ENCODE measurements around the gene FBXO38. TPM values are rescaled to one million over a fixed set of nuclear protein-coding genes. Genes with fewer than 3 reads are reported as not detected.
A peak's percentile ranks its signal among the peaks of the same experiment; 100 is the strongest.

FBXO38 gene
- total RNA-seq, 2 donors from 2014 or later = 38.2 to 45.1 TPM

GRCh38 chr5:148438933-148439332, 55.2 kb downstream of the FBXO38 start:
- intact Hi-C loops (cut with DNase I) = no loop called here
- H3K4me1 ChIP-seq = no peaks in the 10 kb centered on the region
- no peak for DNase-seq
- H3K27me3 ChIP-seq = no peaks in the 10 kb centered on the region
- no peaks in the 10 kb centered on the region for H3K9me3 ChIP-seq
- H3K27ac ChIP-seq = no peak overlapping the region
- no peak overlapping the region for H3K9ac ChIP-seq (ENCODE audit: low read depth in 2 of 2, low read length in 2 of 2)
- peaks cover 4% of the 10 kb centered on the region for H3K36me3 ChIP-seq
- no peak overlapping the region for H3K4me3 ChIP-seq
- TF ChIP-seq, protein P1, sequence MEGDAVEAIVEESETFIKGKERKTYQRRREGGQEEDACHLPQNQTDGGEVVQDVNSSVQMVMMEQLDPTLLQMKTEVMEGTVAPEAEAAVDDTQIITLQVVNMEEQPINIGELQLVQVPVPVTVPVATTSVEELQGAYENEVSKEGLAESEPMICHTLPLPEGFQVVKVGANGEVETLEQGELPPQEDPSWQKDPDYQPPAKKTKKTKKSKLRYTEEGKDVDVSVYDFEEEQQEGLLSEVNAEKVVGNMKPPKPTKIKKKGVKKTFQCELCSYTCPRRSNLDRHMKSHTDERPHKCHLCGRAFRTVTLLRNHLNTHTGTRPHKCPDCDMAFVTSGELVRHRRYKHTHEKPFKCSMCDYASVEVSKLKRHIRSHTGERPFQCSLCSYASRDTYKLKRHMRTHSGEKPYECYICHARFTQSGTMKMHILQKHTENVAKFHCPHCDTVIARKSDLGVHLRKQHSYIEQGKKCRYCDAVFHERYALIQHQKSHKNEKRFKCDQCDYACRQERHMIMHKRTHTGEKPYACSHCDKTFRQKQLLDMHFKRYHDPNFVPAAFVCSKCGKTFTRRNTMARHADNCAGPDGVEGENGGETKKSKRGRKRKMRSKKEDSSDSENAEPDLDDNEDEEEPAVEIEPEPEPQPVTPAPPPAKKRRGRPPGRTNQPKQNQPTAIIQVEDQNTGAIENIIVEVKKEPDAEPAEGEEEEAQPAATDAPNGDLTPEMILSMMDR (IDR thresholded peaks at IDR 0.05) = no peak

DNA sequence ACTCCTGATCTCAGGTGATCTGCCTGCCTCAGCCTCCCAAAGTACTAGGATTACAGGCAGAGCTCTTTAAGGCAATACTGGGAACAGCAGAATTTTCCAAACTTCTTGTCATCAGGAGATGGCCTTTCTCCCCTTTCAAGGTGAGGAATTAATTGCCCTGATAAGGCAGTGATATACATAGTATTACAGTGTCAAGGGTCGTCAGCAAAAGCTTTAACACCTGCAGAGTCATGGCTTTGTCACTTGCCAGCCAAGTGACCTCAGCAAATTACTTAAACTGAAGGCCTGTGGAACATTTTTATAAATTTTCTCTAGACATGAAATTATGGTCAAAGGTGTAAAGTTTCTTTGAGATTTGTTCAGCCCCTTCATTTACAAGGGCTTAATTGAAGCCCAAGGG, 59.5 kb downstream of the FBXO38 start:
- H3K36me3 ChIP-seq = no peaks in the 10 kb centered on the region
- DNase-seq = no peak
- TF ChIP-seq, protein P1 (IDR thresholded peaks at IDR 0.05) = no peak
- intact Hi-C loops (cut with DNase I) = loop anchor here (10.0 kb wide), 2 partner anchors 268 to 592 kb away; no protein-coding TSS in a partner anchor
- no peak overlapping the region for H3K9ac ChIP-seq (ENCODE audit: low read depth in 2 of 2, low read length in 2 of 2)
- H3K27me3 ChIP-seq = no peaks in the 10 kb centered on the region
- no peak overlapping the region for H3K4me3 ChIP-seq
- H3K27ac ChIP-seq = no peak overlapping the region
- peaks cover 4% of the 10 kb centered on the region for H3K4me1 ChIP-seq
- H3K9me3 ChIP-seq = no peaks in the 10 kb centered on the region

GRCh38 chr5:148443998-148444397, 60.2 kb downstream of the FBXO38 start:
- peak; percentile 74 for DNase-seq
- no peak overlapping the region for H3K27ac ChIP-seq
- TF ChIP-seq, protein P1 (IDR thresholded peaks at IDR 0.05) = peak; percentile 52

DNA sequence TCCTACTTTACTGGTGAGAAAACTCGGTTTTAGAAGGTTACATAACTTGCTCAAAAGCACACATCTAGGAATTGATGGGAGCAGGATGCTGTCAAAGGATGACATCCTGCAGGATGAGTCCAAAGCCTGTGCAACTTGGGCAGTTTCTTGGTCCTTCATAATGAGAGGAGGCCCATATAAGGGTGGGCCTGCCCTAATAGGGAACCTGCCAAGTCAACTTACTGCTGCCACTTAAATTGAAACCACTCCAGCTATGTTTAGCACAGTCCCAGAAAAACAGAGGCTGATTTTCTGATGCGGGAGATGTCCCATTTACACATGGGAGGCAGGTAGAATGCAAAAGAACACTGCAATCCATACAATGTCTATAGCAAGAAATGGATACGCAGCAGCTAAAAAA, 61.8 kb downstream of the FBXO38 start:
- H3K4me3 ChIP-seq = no peak overlapping the region
- TF ChIP-seq, protein P1 (IDR thresholded peaks at IDR 0.05) = no peak
- no peaks in the 10 kb centered on the region for H3K27me3 ChIP-seq
- intact Hi-C loops (cut with DNase I) = loop anchor here (2.0 to 10.0 kb wide), 3 partner anchors 271 to 589 kb away; no protein-coding TSS in a partner anchor
- H3K27ac ChIP-seq = no peak overlapping the region
- no peak for DNase-seq
- H3K36me3 ChIP-seq = no peaks in the 10 kb centered on the region
- peaks cover 4% of the 10 kb centered on the region for H3K4me1 ChIP-seq
- H3K9me3 ChIP-seq = no peaks in the 10 kb centered on the region
- H3K9ac ChIP-seq (ENCODE audit: low read depth in 2 of 2, low read length in 2 of 2) = no peak overlapping the region

More at GRCh38 chr5:148443998-148444397, 60.2 kb downstream of the FBXO38 start:
- intact Hi-C loops (cut with DNase I) = loop anchor here (2.0 to 10.0 kb wide), 3 partner anchors 269 to 591 kb away; no protein-coding TSS in a partner anchor
- Histone ChIP-seq H3K36me3 (no peaks in the 10 kb centered on the region), H3K9ac (ENCODE audit: low read depth in 2 of 2, low read length in 2 of 2) (no peak overlapping the region), H3K9me3 (no peaks in the 10 kb centered on the region), H3K27me3 (no peaks in the 10 kb centered on the region), H3K4me1 (peaks cover 4% of the 10 kb centered on the region), H3K4me3 (no peak overlapping the region)

- Histone ChIP-seq H3K4me1 (peaks cover 4% of the 10 kb centered on the region), H3K27ac (no peak overlapping the region), H3K36me3 (no peaks in the 10 kb centered on the region), H3K9me3 (no peaks in the 10 kb centered on the region), H3K9ac (ENCODE audit: low read depth in 2 of 2, low read length in 2 of 2) (peak overlapping the region in 1 of 2 donors; percentile 5), H3K4me3 (no peak overlapping the region), H3K27me3 (no peaks in the 10 kb centered on the region)
- TF ChIP-seq, protein P1 (IDR thresholded peaks at IDR 0.05) = no peak
- intact Hi-C loops (cut with DNase I) = loop anchor here (10.0 kb wide), 2 partner anchors 272 to 588 kb away; no protein-coding TSS in a partner anchor
- DNase-seq = no peak
Observed at GRCh38 chr5:148446611-148447010, 62.9 kb downstream of the FBXO38 start.

All from colonic mucosa (tissue), 4 donors.